22Rv1 (cell line): ENCODE measurements around the gene TBC1D32.
A peak's percentile ranks its signal among the peaks of the same experiment; 100 is the strongest.

ENCODE experiments used
- H3K27ac ChIP-seq: fragments of 450-650 bp; 2 replicates; pipeline ENCODE4 v1.5.1; 2017
- ZFX ChIP-seq: fragments of 450-650 bp; IDR thresholded peaks from 2 replicates; pipeline ENCODE4 v1.6.1; 2017; ENCODE audit warnings: antibody characterized with exemption, borderline replicate concordance
- TF ChIP-seq, protein P1 (sequence below): fragments of 450-650 bp; IDR thresholded peaks from 2 replicates; pipeline ENCODE4 v1.5.1; 2017; ENCODE audit warnings: mild to moderate bottlenecking

Gene TBC1D32

DNA sequence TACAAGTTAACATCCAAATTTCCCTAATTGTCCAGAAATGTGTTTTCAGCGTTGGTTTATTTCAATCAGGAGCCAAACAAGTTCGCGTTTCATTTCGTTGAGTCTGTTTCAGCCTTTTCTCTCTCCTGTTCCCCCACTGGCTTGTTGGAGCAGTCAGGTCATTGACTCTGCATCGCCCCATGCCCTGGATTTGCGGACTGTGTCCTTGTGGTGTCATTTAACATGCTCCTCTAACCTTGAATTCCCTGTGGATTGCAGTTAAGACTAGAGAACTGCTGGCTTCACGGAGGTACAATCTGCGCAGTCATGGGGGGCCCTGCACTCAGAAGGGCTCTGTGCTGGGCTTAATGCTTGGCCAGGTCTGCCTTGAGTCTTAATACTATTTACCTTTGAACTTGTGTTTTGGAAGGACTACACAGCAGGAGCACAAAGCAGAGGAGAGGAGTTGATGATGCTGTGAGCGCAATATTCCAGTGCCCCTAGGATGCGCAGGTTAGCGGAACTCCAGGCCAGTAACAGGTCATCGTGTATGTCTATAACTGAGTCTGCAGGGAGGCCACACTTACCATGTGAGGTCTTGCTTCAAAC, 5.5 kb upstream of the TBC1D32 start:
- TF ChIP-seq ZFX = no peak
- H3K27ac ChIP-seq = no peak overlapping the region

DNA sequence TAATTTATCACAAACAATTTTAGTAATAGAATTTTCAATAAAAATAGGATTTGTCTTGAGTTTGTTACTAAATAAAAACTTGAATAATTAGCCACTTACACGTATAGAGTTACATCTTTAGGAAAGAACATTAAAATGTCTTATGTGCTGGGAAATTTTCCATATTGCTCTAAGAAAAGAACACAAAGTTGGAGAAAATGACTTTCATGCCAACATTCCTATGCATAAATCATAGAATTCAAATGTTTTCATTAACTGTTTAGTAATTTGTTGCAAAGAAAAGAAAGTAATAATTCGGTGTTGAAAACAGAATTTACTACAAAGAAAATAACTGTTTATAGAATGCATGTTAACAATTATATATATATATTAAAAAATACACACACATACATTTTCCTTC, 4.7 kb upstream of the TBC1D32 start:
- TF ChIP-seq, protein P1, sequence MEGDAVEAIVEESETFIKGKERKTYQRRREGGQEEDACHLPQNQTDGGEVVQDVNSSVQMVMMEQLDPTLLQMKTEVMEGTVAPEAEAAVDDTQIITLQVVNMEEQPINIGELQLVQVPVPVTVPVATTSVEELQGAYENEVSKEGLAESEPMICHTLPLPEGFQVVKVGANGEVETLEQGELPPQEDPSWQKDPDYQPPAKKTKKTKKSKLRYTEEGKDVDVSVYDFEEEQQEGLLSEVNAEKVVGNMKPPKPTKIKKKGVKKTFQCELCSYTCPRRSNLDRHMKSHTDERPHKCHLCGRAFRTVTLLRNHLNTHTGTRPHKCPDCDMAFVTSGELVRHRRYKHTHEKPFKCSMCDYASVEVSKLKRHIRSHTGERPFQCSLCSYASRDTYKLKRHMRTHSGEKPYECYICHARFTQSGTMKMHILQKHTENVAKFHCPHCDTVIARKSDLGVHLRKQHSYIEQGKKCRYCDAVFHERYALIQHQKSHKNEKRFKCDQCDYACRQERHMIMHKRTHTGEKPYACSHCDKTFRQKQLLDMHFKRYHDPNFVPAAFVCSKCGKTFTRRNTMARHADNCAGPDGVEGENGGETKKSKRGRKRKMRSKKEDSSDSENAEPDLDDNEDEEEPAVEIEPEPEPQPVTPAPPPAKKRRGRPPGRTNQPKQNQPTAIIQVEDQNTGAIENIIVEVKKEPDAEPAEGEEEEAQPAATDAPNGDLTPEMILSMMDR = no peak
- H3K27ac ChIP-seq = no peak overlapping the region

DNA sequence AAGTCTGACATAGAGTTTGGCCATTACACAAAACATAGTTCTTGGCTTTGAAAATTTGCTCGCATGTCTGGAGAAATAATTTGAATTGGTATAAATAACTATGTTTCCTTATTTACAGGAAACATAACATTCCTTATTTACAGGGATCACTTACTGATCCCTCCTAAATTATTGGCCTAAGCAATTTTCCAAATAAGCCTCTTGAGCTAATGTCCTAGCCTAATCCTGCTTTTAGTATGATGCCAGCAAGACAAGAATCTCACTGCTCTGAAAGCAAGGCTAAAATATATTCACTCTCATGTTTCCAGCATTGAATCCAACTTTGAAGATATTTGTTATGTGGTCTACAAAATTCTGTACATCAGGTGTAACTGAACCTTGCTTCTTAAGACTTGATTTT, 4.1 kb upstream of the TBC1D32 start:
- TF ChIP-seq, protein P1 = no peak
- TF ChIP-seq ZFX = no peak
- H3K27ac ChIP-seq = no peak overlapping the region

DNA sequence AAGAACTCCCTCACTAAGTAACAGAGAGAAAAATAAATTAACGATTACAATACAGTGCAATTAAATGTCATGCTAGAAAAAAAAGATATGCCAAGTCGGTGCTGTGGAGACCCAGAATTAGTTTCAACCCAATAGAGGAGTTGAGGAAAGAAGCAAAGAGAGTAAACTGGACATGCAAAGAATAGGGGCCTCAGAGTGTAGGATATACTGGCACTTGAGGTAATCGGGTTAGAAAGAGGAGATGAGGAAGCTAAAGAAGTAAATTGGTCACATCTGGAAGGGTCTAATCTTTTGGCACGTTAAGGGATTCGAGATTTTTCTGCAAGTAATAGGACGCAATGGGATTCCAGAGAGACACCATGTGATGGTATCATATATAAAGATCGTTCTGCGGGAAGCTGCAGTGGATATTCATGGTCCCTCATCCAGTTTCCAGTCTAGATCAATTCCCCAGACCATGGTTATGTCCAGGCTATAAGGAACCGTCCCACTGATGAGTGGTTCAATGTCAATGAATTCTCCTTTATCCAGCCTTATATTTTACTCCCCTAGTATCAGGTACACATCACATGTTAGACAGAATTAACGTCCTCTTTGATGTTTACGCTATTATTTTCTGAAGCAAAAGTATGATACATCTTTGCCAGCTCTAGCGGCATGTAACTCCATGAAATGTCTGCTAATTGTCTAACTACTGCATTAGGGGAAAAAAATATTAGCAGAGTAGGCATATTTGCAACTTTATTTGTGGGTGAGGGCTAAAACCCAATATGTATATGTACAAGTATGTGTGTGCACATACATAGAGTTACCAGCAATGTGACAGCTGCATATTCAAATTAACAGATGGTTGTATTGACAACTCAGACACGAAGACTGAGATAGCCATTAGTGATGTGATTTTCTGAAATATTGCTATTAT, 1.1 kb upstream of the TBC1D32 start:
- TF ChIP-seq, protein P1 = no peak
- no peak for TF ChIP-seq ZFX
- peak overlapping the region; percentile 80 for H3K27ac ChIP-seq

DNA sequence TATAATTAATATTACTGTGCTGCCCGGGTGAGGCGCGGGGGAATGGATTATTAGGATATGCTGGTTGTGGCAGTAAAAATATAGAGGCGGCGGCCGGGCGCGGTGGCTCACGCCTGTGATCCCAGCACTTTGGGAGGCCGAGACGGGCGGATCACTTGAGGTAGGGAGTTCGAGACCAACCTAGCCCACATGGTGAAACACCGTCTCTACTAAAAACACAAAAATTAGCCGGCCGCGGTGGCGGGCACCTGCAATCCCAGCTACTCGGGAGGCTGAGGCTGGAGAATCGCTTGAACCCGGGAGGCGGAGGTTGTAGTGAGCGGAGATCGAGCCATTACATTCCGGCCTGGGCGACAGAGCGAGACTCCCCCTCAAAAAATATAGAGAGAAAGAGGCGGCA, 586 bp downstream of the TBC1D32 start:
- peak overlapping the region; percentile 80; the same call in 1 of the 2 replicates for H3K27ac ChIP-seq

DNA sequence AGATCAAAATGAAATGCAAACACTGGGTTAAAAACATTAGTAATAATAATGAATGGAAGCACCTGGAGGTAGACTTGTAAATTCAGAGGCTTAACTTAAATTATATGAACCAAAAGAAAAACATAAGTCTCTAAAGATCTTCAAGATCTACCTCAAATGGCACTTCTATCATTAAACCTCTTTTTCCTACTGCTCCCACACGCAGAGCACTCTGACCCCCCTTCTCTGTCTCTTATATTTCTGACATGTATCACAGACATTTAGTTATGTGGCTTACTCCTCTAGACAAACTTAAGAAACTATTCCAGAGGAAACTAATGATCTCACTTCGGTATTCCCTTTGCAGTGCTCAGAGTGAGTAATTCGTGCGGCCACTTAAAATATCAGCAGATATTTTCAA, 1.1 kb downstream of the TBC1D32 start:
- TF ChIP-seq ZFX = no peak
- TF ChIP-seq, protein P1 = no peak
- H3K27ac ChIP-seq = no peak overlapping the region

DNA sequence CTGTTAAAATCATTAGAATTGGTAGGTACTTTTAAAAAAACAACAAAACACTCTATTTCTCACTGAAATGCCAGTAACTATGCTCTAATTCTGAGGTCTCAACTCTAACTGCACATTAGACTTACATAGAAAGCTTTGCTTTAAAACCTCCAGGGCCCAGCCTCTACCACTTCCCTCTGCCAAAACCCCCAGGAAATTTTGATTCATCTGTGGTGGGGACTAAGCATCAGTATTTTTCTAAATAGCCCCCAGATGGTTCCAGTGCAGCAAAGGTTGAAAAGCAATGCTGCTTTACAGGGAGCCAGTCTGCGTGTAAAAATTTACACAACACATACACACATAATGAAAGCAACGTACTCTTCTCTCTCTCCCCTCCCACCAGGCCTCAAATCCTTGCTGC, 3.8 kb downstream of the TBC1D32 start:
- TF ChIP-seq ZFX = no peak
- TF ChIP-seq, protein P1 = no peak
- H3K27ac ChIP-seq = no peak overlapping the region

DNA sequence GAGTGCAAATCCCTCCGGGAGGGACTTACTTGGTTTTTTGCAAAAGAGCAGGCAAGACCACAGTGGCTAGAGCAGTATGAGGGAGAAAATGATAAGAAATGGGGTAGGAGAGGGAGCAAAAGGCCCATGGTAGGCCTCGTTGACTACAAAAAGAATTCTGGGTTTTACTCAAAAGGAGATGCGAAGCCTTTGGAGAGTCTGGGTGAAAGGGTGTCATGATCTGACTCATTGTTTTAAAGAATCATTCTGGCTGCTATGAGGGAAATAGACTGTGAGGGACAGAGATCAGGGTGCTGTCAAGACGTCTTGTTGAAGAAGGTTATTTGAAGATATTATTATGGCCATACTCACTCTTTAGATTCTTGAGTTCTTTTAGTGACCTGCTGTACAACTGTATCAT, 13.0 kb downstream of the TBC1D32 start:
- no peak for TF ChIP-seq ZFX
- TF ChIP-seq, protein P1 = no peak
- H3K27ac ChIP-seq = no peak overlapping the region
